ENCODE data around the gene PSMD14. TPM values are rescaled to one million over a fixed set of nuclear protein-coding genes. Genes with fewer than 3 reads are reported as not detected.

Gene PSMD14
- total and polyA plus RNA-seq, 2 of the 13 experiments (the other 11 are each of a cell fraction or from before 2014, with no cell fraction given), result 60.6 to 149 TPM

GRCh38 chr2:161362568-161363166, 54.4 kb downstream of the PSMD14 start:
- WGBS (ENCODE audit: low lambda C conversion rate), result 96% methylated on average over 2 of the region's 2 CpGs
- Histone ChIP-seq H3K27ac (ENCODE audit: extremely low read length, insufficient read depth, low read length) (no peak overlapping the region), H3K27me3 (ENCODE audit: control insufficient read depth in 1 of 2, insufficient read depth in 2 of 2, low read length in 2 of 2) (no peaks in the 10 kb centered on the region), H3K36me3 (replicated peaks in 1 of 2; ENCODE audit: control insufficient read depth in 1 of 2, insufficient read depth in 2 of 2, low read length in 2 of 2) (peaks cover 3 to 12% of the 10 kb centered on the region in 2 experiments; a peak in 3 of 5 replicates), H3K79me2 (ENCODE audit: insufficient read depth, low read length) (peaks cover 30% of the 10 kb centered on the region), H3K4me1 (ENCODE audit: insufficient read depth, low read length) (peaks cover 20% of the 10 kb centered on the region; the same call in 1 of the 2 replicates), H4K20me1 (ENCODE audit: insufficient read depth, low read length) (no peaks in the 10 kb centered on the region; the same call in 1 of the 2 replicates), H3K9ac (ENCODE audit: insufficient read depth, low read depth, low read length) (no peak overlapping the region), H3K4me2 (ENCODE audit: low read depth, low read length) (no peak overlapping the region), H3K9me3 (ENCODE audit: low read length) (peaks cover 34% of the 10 kb centered on the region), H2AFZ (ENCODE audit: low read length) (no peak overlapping the region), H3K4me3 (replicated peaks in 1 of 3; ENCODE audit: insufficient read depth in 1 of 3, low read depth in 2 of 3, low read length in 3 of 3) (no peak overlapping the region)
- POLR2A ChIA-PET, result no interaction called here
- CTCF ChIA-PET (ENCODE audit: low intra/inter-chr PET ratio, low total read pairs), result no interaction called here
- intact Hi-C loops (cut with micrococcal nuclease; ENCODE audit: unreplicated experiment), result loop anchor here (5.0 kb wide), 1 partner anchor 55 kb away; the partner anchor contains the start of gene PSMD14
- ATAC-seq, result no peak
- DNase-seq (ENCODE audit: low spot score), result no peak
- no peak for FAIRE-seq
- TF ChIP-seq ZMYM2 (CRISPR knock-in tag; IDR thresholded peaks at IDR 0.05), result peak; percentile 46; the same call in 1 of the 2 replicates
- TF ChIP-seq ZNF674 (CRISPR knock-in tag; IDR thresholded peaks at IDR 0.05; ENCODE audit: low read depth), result no peak
- TF ChIP-seq HOMEZ (CRISPR knock-in tag; IDR thresholded peaks at IDR 0.05; ENCODE audit: low read depth), result peak; percentile 61; the same call in 1 of the 2 replicates
- TF ChIP-seq ZNF614 (CRISPR knock-in tag; IDR thresholded peaks at IDR 0.05; ENCODE audit: borderline replicate concordance), result peak; percentile 100
- TF ChIP-seq, protein P1, sequence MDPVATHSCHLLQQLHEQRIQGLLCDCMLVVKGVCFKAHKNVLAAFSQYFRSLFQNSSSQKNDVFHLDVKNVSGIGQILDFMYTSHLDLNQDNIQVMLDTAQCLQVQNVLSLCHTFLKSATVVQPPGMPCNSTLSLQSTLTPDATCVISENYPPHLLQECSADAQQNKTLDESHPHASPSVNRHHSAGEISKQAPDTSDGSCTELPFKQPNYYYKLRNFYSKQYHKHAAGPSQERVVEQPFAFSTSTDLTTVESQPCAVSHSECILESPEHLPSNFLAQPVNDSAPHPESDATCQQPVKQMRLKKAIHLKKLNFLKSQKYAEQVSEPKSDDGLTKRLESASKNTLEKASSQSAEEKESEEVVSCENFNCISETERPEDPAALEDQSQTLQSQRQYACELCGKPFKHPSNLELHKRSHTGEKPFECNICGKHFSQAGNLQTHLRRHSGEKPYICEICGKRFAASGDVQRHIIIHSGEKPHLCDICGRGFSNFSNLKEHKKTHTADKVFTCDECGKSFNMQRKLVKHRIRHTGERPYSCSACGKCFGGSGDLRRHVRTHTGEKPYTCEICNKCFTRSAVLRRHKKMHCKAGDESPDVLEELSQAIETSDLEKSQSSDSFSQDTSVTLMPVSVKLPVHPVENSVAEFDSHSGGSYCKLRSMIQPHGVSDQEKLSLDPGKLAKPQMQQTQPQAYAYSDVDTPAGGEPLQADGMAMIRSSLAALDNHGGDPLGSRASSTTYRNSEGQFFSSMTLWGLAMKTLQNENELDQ (CRISPR knock-in tag; IDR thresholded peaks at IDR 0.05; ENCODE audit: borderline replicate concordance), result no peak
- TF ChIP-seq, protein P2, sequence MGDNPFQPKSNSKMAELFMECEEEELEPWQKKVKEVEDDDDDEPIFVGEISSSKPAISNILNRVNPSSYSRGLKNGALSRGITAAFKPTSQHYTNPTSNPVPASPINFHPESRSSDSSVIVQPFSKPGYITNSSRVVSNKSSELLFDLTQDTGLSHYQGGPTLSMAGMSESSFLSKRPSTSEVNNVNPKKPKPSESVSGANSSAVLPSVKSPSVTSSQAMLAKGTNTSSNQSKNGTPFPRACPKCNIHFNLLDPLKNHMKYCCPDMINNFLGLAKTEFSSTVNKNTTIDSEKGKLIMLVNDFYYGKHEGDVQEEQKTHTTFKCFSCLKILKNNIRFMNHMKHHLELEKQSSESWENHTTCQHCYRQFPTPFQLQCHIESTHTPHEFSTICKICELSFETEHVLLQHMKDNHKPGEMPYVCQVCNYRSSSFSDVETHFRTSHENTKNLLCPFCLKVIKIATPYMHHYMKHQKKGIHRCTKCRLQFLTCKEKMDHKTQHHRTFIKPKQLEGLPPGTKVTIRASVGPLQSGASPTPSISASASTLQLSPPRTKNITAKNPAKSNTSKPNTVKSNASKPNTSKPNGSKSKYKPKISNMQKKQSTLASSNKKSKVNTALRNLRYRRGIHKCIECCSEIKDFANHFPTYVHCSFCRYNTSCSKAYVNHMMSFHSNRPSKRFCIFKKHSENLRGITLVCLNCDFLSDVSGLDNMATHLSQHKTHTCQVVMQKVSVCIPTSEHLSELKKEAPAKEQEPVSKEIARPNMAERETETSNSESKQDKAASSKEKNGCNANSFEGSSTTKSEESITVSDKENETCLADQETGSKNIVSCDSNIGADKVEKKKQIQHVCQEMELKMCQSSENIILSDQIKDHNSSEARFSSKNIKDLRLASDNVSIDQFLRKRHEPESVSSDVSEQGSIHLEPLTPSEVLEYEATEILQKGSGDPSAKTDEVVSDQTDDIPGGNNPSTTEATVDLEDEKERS (CRISPR knock-in tag; IDR thresholded peaks at IDR 0.05), result peak; percentile 93
- no TSS peak for BruUV-seq (replicated peaks)
- in situ Hi-C loops (cut with HindIII; ENCODE audit: extremely low pct_ligation_motif_present, low pct_unique_long_range_greater_than_20kb), result no loop called here

Data from HepG2 (cell line).